Ovary (tissue), 9 donors: ENCODE data around the gene IL1RN. TPM values are rescaled to one million over a fixed set of nuclear protein-coding genes. Genes with fewer than 3 reads are reported as not detected.

Source experiments
- DNase-seq, 5 donors: peaks; one replicate each; pipeline ENCODE4 v3.0.0-alpha.2; 2019 to 2020
- H3K27ac ChIP-seq, 2 donors: fragments of 200-600 bp; one replicate each; pipeline versions ENCODE4 v1.5.1 to v1.8.0; 2019 to 2022
- H3K27me3 ChIP-seq: fragments of 200-600 bp; one replicate; pipeline ENCODE4 v1.8.0; 2022
- H3K36me3 ChIP-seq: fragments of 200-600 bp; sonication (generic); one replicate; pipeline ENCODE4 v1.5.1; 2019
- H3K4me1 ChIP-seq: one replicate; pipeline ENCODE4 v1.8.1; 2013; ENCODE audit warnings: mild to moderate bottlenecking, moderate library complexity; ENCODE audit not compliant: insufficient read depth
- H3K4me3 ChIP-seq: fragments of 200-600 bp; sonication (generic); one replicate; pipeline ENCODE4 v1.5.1; 2017
- H3K9me3 ChIP-seq, 2 donors: fragments of 200-600 bp in 1 of 2; sonication (generic) in 1 of 2; one replicate each; pipeline versions ENCODE4 v1.5.1 to v1.8.1; 2013 to 2019; ENCODE audit warnings: mild to moderate bottlenecking in 1 of 2, moderate library complexity in 1 of 2
- CTCF ChIP-seq, 3 donors: fragments of 450-650 bp in 2 of 3; fragments of 200-600 bp in 1 of 3; IDR thresholded peaks; one replicate each; pipeline versions ENCODE4 v1.5.1 to v1.8.0; 2016 to 2022; ENCODE audit warnings: antibody characterized with exemption in 3 of 3, mild to moderate bottlenecking in 1 of 3
- EP300 ChIP-seq: sonication (generic); formaldehyde crosslinking; IDR thresholded peaks from one replicate; pipeline ENCODE4 v1.6.1; 2017; ENCODE audit warnings: antibody characterized with exemption
- POLR2A ChIP-seq: fragments of 450-650 bp; IDR thresholded peaks from one replicate; pipeline ENCODE4 v1.6.1; 2017; ENCODE audit warnings: antibody characterized with exemption, mild to moderate bottlenecking, moderate library complexity
- WGBS, 3 donors: extraction: QIAGEN DNeasy Blood & Tissue Kit in 1 of 3; methylation state at CpG; one replicate each; pipeline versions ENCODE4 v1.1.5 to v1.1.7; 2013 to 2017; 5-methylcytosine and 5-hydroxymethylcytosine counted together
- intact Hi-C, 4 donors: fragments of 100-400 bp; cut with DNase I; formaldehyde crosslinking; loops; one replicate each; pipeline versions ENCODE4 v1.11.0 to v1.15.1; 2022 to 2023
- polyA plus RNA-seq, 2 donors: library from polyadenylated mRNA; stranded (reverse); fragments of 200-250 nt in 1 of 2; fragments of 350-450 nt in 1 of 2; fragmentation: Illumina TruSeq in 1 of 2; extraction: RNeasy Lipid Tissue Mini Kit (QIAGEN cat#74804) in 1 of 2; gene quantifications; one replicate each; pipeline ENCODE4 v1.2.3, GENCODE V29; 2013 to 2014
- total RNA-seq, 7 donors: library from RNA; depleted of rRNA in 2 of 7; stranded (reverse); fragments of >200 nt in 2 of 7; fragmentation: NEBNext Ultra II Directional in 3 of 7; extraction: Animal tissue kit (Norgen Biotek cat#: 25700) in 3 of 7; gene quantifications; one replicate each; pipeline versions ENCODE4 v1.1.0 to v1.2.4, GENCODE V29; 2016 to 2023
- donor health status: DM: no; HTN: no; CAD: no; lungs with moderate emphysema.
- donor health status: DM: no; HTN: no; CAD: no.
- donor health status: Bipolar disorder and iron deficiency.
- donor health status: DM: yes; HTN: yes; CAD: no.
- donor health status: DM: no; HTN: no; CAD: no.
- donor health status: DM: yes; HTN: yes; CAD: no.

Gene IL1RN
- total and polyA plus RNA-seq, 9 donors = 0.29 to 7.9 (median 0.56) TPM; not detected in 1

DNA sequence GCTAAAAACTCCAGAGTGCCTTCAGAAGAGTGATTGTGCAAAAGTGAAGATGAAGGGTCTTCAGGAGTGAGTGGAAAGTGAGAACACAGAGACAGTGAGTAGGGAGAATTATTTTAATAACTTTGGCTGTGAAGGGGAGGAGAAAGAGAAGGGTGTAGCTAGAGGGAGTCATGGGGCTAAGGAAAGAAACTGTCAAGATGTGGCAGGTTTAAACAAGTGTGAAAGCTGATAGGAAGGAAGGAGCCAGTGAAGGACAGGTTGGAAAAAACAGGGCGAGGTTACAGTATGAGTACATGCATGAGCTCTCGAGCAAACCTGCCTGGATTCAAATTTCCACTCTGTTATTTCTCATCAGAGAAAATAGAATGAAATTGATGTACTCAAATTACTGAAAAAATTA, 41.9 kb upstream of the IL1RN start:
- Histone ChIP-seq H3K9me3 (no peaks in the 10 kb centered on the region), H3K4me1 (no peaks in the 10 kb centered on the region), H3K36me3 (no peaks in the 10 kb centered on the region), H3K27ac (no peak overlapping the region), H3K4me3 (no peak overlapping the region), H3K27me3 (no peaks in the 10 kb centered on the region)
- no peak for DNase-seq
- 59 to 63% (median 62%) methylated on average over 2 of the region's 2 CpGs for WGBS, 3 donors
- TF ChIP-seq POLR2A = no peak
- no peak for TF ChIP-seq EP300
- no peak for TF ChIP-seq CTCF (IDR thresholded peaks at IDR 0.05)
- intact Hi-C loops = no loop called here

DNA sequence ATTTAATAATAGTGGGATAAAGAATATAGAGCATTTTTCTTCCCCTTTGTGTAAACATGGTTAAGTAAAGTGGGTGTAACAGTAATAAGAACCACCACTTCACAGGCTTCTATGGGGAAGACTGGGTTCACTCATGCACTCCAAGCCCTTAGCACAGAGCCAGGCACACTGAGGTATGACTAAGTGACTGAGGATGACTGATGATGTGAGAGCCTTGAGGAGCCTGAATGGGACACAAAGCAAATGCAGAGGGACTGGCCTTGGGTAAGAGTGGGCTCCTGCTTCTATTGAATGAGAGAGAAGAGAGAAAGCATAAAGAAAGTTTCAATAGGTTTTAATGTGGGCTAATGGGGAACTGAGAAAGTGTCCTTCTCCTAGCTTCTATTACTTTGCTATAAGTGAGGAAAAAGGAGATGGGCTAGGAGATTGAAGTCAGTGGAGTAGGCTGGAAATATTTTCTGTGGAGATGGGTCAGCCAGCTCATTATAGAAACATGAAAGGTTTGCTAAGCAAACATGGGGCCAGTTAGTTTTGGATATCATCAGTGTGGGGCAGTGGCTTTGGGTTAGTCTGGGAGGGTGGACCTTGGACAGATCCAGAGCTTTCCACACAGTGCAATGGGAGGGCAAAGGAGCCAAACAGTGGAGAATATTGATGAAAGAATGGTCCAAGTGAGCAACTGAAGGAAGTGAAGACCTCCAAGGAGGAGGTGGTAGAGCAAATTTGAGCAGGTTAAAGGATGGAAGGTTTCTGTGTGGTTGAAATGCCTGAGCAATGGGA, 39.0 kb upstream of the IL1RN start:
- Histone ChIP-seq H3K9me3 (no peaks in the 10 kb centered on the region), H3K27me3 (no peaks in the 10 kb centered on the region), H3K27ac (no peak overlapping the region), H3K4me1 (no peaks in the 10 kb centered on the region), H3K4me3 (no peak overlapping the region), H3K36me3 (no peaks in the 10 kb centered on the region)
- TF ChIP-seq CTCF (IDR thresholded peaks at IDR 0.05) (no peak), EP300 (no peak), POLR2A (no peak)
- intact Hi-C loops = no loop called here
- DNase-seq = no peak

GRCh38 chr2:113089916-113090315, 37.5 kb upstream of the IL1RN start:
- TF ChIP-seq CTCF (IDR thresholded peaks at IDR 0.05) (no peak), EP300 (no peak), POLR2A (no peak)

DNA sequence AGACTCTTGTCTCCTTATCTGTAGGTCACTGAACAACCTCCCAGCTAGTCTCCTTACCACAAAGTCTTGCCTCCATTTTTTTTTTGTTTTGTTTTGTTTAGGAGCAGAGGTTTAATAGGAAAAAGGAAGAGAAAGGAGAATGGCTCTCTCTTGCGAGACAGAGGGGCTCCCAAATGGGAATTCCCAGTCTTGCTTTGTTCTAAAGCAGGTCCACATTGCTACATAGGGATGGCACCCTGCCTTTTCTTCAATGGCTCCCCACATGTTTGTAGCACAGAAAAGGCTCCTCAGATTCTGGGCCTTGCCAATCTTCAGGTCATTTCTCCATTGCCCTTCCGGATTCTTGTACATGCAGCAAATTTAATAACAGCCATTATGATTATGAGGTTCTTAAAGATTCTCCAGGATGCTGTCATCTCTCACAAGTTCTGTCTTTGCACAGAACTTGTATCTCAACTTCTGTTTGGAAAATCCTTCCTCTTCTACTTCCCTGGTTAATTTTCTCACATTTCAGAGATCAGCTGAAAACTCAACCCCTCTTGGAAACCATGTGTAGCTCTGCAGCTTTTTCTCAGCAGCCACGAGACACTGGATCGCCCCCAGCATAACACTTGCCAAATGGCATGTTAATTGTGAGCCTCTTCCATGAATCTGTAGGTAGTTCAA, 36.0 kb upstream of the IL1RN start:
- H3K4me1 ChIP-seq = no peaks in the 10 kb centered on the region
- H3K27ac ChIP-seq = no peak overlapping the region
- intact Hi-C loops = no loop called here
- 63 to 72% (median 69%) methylated on average over 4 of the region's 4 CpGs for WGBS, 3 donors
- no peak for DNase-seq
- no peaks in the 10 kb centered on the region for H3K36me3 ChIP-seq
- no peaks in the 10 kb centered on the region for H3K9me3 ChIP-seq
- H3K27me3 ChIP-seq = no peaks in the 10 kb centered on the region
- TF ChIP-seq CTCF (IDR thresholded peaks at IDR 0.05) (no peak), POLR2A (no peak), EP300 (no peak)
- H3K4me3 ChIP-seq = no peak overlapping the region

More at GRCh38 chr2:113089916-113090315, 37.5 kb upstream of the IL1RN start:
- intact Hi-C loops = no loop called here
- no peak overlapping the region for H3K4me3 ChIP-seq
- DNase-seq = no peak
- H3K36me3 ChIP-seq = no peaks in the 10 kb centered on the region
- no peaks in the 10 kb centered on the region for H3K27me3 ChIP-seq
- no peak overlapping the region for H3K27ac ChIP-seq
- H3K9me3 ChIP-seq = no peaks in the 10 kb centered on the region
- no peaks in the 10 kb centered on the region for H3K4me1 ChIP-seq
